NCI-H2029 (cell line): ENCODE results near the gene UTP14C.
"Not testable (repeated sequence)": the region's sequence is repeated elsewhere in the genome, so short reads cannot be mapped to it uniquely, and the experiment has no call there.

ENCODE experiments used
- DNase-seq: peaks from one replicate; lab custom pipeline; 2025; lab: John Stamatoyannopoulos, UW

The UTP14C gene

DNA sequence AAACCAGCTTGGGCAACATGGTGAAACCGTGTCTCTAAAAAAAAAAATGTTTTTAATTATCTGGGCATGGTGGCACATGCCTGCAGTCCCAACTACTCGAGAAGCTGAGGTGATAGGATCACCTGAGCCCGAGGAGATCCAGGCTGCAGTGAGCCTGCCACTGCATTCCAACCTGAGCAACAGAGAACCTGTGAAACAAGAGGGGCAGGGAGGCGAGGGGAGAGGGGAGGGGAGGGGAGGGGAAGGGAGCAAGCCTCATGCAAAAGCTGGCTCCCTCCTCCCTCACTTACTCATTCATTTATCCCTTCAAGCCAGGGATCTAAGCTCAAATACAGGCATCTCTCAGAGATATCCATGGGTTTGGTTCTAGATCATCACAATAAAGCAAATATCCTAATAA is 22.1 kb upstream of the UTP14C start:
- no peak for DNase-seq

DNA sequence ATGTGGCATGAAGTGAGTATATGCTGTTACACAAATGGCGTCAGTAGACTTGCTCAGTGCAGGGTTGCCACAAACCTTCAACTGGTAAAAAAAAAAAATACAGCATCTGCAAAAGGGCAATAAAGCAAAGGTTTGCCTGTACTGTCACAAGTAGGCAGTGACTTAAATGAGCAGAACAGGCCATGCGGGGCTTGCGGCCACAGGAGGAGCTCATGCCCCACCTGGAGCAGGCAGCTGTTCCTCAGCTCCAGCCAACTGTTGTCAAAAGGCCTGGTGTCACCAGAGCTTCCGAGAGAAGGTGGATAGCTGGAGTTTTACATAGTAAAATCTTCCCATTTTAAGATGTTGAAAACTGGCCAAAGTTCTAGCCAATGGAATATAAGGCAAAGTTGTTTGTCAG is 20.9 kb upstream of the UTP14C start:
- no peak for DNase-seq

GRCh38 chr13:52004511-52005170 is 19.9 kb upstream of the UTP14C start:
- no peak for DNase-seq

DNA sequence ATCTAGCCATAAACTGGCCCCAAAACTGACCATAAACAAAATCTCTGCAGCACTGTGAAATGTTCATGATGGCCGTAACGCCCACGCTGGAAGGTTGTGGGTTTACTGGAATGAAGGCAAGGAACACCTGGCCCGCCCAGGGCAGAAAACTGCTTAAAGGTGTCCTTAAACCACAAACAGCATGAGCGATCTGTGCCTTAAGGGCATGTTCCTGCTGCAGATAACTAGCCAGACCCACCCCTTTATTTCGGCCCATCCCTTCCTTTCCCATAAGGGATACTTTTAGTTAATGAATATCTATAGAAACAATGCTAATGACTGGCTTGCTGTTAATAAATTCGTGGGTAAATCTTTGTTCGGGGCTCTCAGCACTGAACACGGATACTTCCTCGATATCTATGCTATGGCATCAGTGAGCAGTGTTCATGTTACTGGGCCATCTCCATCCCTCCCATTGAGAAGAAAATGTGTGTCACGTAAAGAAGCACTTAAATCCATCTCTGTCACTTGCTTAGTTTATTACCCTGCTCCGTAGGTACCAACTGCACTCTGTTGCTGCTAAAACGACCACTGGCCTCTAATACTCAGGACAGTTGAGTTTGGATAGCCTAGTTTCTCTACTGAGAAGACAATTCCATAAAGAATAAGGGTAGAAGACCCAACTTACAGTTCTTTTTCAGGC is 18.5 kb upstream of the UTP14C start:
- no peak for DNase-seq

DNA sequence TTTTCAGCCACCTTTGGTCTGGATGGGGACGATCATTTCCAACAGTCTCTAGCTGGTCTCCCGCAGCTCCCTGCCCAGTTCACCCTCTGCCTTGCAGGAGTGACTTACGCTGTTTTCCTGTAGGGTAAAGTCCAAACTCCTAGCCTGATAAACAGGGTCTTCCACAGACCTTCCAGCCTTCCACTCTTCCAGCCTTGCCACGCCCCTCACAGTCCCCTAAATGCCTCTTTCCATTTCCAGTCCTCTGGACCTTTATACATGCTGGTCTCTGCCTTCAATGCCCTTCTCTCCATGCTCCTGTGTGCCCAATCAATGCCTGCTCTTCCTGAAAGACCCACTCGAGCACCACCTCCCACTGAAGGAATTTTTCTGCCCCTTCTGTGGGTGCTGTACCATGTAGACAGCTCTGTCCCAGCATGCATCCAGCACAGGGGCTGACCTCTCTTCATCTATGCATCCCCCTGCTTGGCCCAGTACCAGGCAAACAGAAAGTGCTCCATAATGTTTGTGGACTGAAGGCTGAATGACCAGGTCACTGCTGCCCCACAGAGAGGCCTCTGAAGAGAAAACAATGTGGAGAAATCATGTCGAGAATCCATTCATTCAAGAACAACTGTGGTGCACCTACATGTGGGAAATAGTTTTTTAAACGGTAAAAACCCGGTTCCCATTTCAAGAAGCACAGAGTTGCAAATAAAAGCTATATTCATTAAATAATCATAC is 17.8 kb upstream of the UTP14C start:
- DNase-seq = no peak

DNA sequence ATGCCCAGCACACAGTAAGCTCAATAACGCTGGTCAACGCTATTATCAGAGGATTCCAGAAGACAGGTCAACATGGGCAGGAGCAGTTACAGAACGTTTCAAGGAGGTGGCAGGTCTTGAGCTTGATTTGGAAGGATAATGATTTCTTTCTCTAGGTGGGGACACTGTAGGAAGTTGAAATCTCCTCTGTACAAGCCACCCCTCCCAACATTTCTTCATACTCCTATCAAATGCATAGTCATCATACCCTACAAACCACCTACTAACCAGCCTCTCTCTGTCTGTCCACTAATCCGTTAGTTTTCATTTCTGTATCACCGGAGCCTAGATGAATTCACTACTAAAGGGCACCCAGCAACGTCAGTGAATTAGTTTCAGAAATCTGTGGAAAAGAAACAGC is 14.5 kb upstream of the UTP14C start:
- DNase-seq = no peak

DNA sequence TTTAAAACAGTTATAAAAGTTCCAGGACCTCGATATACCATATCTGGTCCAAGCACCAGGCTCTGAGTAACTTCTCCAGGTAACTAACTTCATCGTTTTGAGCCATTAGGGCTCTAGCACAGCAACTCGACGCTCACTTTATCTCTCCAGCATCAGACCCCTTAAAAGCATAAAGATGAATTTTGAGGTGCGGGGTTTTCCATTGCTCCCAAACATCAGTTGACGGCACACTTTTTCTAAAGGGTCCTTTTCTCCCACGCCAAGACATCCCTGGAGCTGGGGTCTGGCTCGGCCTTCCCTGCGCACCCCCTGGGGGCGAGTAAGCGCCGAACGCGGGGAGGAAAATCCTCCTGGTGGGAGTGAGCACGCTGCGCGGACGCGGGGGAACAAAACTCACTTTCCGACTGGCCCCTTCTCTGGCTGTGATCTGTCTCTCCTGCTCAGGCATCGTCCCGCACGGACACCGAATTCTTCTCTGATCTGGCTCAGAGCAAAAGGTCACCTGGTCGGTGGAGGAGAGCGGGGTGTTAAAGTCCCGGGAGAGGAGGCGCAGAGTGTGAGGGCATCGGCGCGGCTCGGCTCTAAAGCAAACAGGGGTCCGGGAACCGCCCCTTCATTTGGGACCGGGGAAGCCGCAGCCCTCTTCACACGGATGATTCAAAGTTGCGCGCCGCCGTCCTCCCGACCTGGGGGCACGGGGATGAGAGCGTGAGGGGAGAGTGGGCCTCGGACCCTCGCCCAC is 13.4 kb upstream of the UTP14C start, which contains the start of gene ATP7B:
Gene ATP7B (minus strand): TSS at position 561 of the 742 bp plus-strand sequence. CDS start 113 bp downstream, at position 448.
- DNase-seq = no peak

GRCh38 chr13:52011632-52012511 is 12.6 kb upstream of the UTP14C start, which contains the start of gene ALG11:
TSS of gene ALG11 (plus strand) at chr13:52012398. CDS start at chr13:52012419, 21 bp downstream.
- peak; percentile 89 for DNase-seq

- no peak for DNase-seq
Observed at GRCh38 chr13:52012512-52012836, 12.0 kb upstream of the UTP14C start.

GRCh38 chr13:52016296-52016695 is 8.2 kb upstream of the UTP14C start:
- DNase-seq = no peak

DNA sequence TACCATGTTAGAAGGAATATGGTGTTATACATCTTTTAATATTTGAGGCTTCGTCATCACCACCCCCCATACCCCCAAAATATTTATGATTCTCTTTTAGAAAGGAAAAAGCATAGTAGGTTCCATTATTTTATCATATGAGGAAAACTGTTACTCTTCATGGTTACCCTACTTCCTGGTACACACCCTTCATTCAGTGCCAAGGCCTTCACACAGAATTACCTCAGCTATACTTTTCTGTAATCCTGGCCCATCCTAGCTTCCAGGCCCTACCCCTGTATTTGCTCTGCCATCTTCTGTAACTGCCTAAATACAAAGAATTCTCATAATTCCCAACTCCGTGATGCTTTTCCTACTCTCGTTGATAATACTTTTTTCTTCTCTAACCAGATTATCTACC is 4.3 kb upstream of the UTP14C start:
- DNase-seq = no peak

- DNase-seq = no peak
Observed at GRCh38 chr13:52022356-52022755, 2.1 kb upstream of the UTP14C start.

DNA sequence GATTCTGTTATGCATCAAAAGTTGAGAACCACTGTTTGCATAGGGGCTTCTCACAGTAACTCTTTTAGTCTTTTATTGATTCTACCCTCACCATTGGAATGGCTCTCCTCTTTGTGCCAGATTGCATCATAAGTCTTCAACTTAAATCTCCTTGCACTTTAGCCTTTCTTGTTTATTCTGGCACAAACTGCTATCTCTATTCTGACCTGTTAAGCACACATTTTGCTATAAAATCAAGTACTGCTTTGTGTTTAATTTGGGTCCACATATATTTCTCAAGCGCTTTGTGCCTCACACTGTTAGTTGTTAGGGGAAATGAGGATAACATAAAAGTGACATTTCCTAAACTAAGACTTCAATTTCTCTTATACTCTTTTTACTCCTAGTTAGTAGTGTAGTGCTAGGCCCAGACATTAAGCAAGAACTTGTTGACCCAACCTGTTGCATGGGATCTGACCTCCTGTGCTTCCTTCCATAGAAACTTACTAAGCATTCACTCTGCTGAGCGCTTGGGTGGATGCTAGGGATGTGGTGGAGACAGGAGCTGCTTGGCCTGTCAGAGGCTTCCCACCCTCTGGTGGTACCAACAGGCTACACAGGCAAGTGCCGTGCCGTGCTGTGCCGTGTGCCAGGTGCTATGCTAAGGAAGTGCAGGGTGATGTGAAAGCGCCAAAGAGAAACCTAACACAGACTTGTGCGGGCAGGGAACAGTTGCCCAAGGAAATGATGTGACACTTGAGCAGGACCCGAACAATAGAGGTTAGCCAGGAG is 1.2 kb downstream of the UTP14C start:
- no peak for DNase-seq

DNA sequence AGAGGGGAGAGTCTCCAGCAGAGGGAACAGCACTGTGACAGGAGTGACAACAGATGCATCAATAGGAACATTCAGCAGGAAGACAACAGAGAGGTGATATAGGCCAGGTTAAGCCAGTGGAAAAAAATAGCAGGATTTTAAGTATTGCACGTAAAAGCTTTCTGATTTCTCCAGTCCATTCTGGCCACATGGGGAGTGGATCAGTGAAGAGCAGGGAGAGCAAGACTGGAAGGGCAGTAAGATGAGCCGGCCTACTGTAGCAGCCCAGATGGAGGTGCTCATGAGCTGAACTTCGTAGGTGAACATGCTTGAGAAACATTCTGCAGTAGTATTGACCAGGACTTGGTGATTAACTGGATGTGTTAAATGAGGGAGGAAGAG is 1.7 kb downstream of the UTP14C start:
- no peak for DNase-seq

GRCh38 chr13:52027832-52028231 is 3.3 kb downstream of the UTP14C start:
- DNase-seq = no peak

DNA sequence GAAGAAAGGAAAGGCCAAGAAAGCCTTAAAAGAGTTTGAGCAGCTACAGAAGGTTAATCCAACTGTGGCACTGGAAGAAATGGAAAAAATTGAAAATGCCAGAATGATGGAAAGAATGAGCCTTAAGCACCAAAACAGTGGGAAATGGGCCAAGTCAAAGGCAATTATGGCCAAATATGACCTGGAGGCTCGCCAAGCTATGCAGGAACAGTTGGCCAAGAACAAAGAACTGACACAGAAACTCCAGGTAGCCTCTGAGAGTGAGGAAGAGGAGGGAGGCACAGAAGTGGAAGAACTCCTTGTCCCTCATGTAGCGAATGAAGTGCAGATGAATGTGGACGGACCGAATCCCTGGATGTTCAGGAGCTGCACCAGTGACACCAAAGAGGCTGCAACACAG is 5.1 kb downstream of the UTP14C start:
- DNase-seq = peak; percentile 4

- DNase-seq = not testable (repeated sequence)
Observed at GRCh38 chr13:52030401-52030800, 5.9 kb downstream of the UTP14C start.

DNA sequence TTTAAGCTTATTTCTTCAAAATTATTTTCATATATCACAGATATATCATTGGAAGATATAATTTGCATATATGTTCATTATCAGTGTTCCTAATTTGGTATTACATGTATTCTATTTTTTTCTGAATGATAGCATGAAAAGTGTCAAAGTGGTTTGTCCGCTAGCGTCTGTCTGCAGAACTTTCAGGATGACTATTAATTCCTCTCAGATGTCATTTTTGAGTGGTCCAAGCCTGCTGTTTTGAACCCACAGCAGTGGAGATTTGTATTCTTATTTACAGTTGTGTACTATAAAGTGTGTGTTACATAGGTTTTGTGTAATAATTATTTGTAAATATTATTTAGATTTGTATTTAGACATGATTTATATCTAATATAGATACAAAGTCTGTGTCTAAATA is 8.5 kb downstream of the UTP14C start:
- DNase-seq = no peak

DNA sequence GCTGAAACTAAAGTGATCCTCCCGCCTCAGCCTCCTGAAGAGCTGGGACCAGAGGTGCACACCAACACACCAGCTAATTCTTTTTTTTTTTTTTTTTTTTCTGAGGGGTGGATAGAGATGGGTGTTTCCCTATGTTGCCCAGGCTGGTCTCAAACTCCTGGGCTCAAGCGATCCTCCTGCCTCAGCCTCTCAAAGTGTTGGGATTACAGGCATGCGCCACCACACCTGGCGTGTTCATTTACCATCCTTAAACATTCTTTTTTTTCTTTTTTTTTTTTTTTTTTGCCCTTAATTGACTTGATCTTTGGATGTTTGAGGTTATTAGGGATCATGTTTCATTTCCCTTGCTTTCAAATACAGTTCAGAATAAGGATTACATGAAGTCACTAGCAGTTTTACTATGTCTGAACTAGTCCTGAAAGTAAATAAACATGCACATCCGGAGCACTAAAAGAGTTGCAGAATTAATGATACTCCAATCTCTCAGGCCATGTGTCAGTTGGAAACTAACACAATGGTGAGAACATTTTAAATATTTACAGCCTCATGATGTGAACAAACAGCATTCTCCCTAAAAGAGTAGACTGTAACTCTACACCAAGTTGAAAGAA is 10.2 kb downstream of the UTP14C start:
- peak; percentile 31 for DNase-seq

GRCh38 chr13:52036037-52036436 is 11.5 kb downstream of the UTP14C start:
- peak; percentile 9 for DNase-seq
